H1 (cell line): ENCODE data around the gene SLC39A11. TPM values are rescaled to one million over a fixed set of nuclear protein-coding genes. Genes with fewer than 3 reads are reported as not detected.

Experiments
- CTCF ChIA-PET: fragments of 300-600 bp; sonication (Branson Sonifier 250); formaldehyde crosslinking; loops from one replicate; lab custom pipeline; 2021; ENCODE audit not compliant: partially characterized antibody; lab: Charles Lee
- POLR2A ChIA-PET: fragments of 300-600 bp; sonication (Branson Sonifier 250); formaldehyde crosslinking; loops from one replicate; lab custom pipeline; 2021; ENCODE audit warnings: inconsistent platforms; ENCODE audit not compliant: partially characterized antibody; lab: Charles Lee
- DNase-seq, 2 experiments: peaks; one replicate each; pipeline versions ENCODE4 v3.0.0 to v3.0.0-alpha.2; 2010 to 2022; ENCODE audit warnings: low spot score in 2 of 2, low read depth in 1 of 2, mixed read lengths in 1 of 2
- FAIRE-seq: peaks from 2 replicates; lab custom pipeline; 2011; peaks lifted over from hg19 to GRCh38; lab: Jason Lieb, UNC
- H2AFZ ChIP-seq: 2 replicates; pipeline ENCODE4 v1.8.1; 2012; ENCODE audit warnings: low read length, inconsistent platforms
- H2AK5ac ChIP-seq: 2 replicates; pipeline ENCODE4 v1.6.1; 2013; ENCODE audit warnings: low read depth, low read length
- H2BK120ac ChIP-seq: replicated peaks from 2 replicates; pipeline ENCODE3; 2013; ENCODE audit warnings: low read depth, low read length, inconsistent platforms
- H2BK12ac ChIP-seq: 2 replicates; pipeline ENCODE4 v1.6.1; 2013; ENCODE audit warnings: low read depth, low read length
- H2BK15ac ChIP-seq: 2 replicates; pipeline ENCODE4 v1.6.1; 2013; ENCODE audit warnings: low read length
- H2BK20ac ChIP-seq: 2 replicates; pipeline ENCODE4 v1.6.1; 2013; ENCODE audit warnings: low read length
- H2BK5ac ChIP-seq: 2 replicates; pipeline ENCODE4 v1.6.1; 2013; ENCODE audit warnings: low read depth, low read length
- H3K14ac ChIP-seq: 2 replicates; pipeline ENCODE4 v1.6.1; 2013; ENCODE audit warnings: inconsistent platforms; ENCODE audit not compliant: insufficient read length
- H3K18ac ChIP-seq: 2 replicates; pipeline ENCODE4 v1.6.1; 2013; ENCODE audit warnings: low read length; ENCODE audit errors: extremely low read depth
- H3K23ac ChIP-seq: 2 replicates; pipeline ENCODE4 v1.6.1; 2013; ENCODE audit warnings: inconsistent platforms; ENCODE audit not compliant: insufficient read length
- H3K23me2 ChIP-seq: 2 replicates; pipeline ENCODE4 v1.6.1; 2013; ENCODE audit warnings: low read depth, low read length
- H3K27ac ChIP-seq: 2 replicates; pipeline ENCODE4 v1.6.1; 2011; ENCODE audit warnings: low read depth, low read length, inconsistent platforms
- H3K27me3 ChIP-seq, 4 experiments: replicated peaks in 1 of 4; 1 replicate in 1 of 4; 2 replicates in 3 of 4; pipeline versions ENCODE4 v1.6.1 to v1.8.1; 2011 to 2013; ENCODE audit warnings: low read length in 3 of 4, mild to moderate bottlenecking in 3 of 4, inconsistent platforms in 2 of 4, mixed read lengths in 2 of 4, moderate library complexity in 1 of 4; ENCODE audit not compliant: control insufficient read depth in 3 of 4, insufficient read depth in 3 of 4; ENCODE audit errors: extremely low read depth in 1 of 4
- H3K36me3 ChIP-seq, 4 experiments: 2 replicates each; pipeline versions ENCODE4 v1.6.1 to v1.8.1; 2011 to 2013; ENCODE audit warnings: mild to moderate bottlenecking in 4 of 4, low read length in 3 of 4, moderate library complexity in 2 of 4, control low read depth in 1 of 4, inconsistent platforms in 1 of 4; ENCODE audit not compliant: insufficient read depth in 4 of 4, control insufficient read depth in 2 of 4
- H3K4ac ChIP-seq: replicated peaks from 2 replicates; pipeline ENCODE3; 2013; ENCODE audit warnings: low read length, low read depth, mixed read lengths, inconsistent platforms; ENCODE audit not compliant: insufficient read length
- H3K4me1 ChIP-seq, 4 experiments: replicated peaks in 1 of 4; 1 replicate in 1 of 4; 2 replicates in 3 of 4; pipeline versions ENCODE4 v1.6.1 to v1.8.1; 2011 to 2013; ENCODE audit warnings: low read length in 3 of 4, inconsistent platforms in 2 of 4, mixed read lengths in 1 of 4; ENCODE audit not compliant: insufficient read depth in 4 of 4, control insufficient read depth in 3 of 4
- H3K4me2 ChIP-seq, 2 experiments: 2 replicates each; pipeline versions ENCODE4 v1.6.1 to v1.8.1; 2011 to 2013; ENCODE audit warnings: low read depth in 2 of 2, low read length in 2 of 2, control low read depth in 1 of 2, inconsistent platforms in 1 of 2, mild to moderate bottlenecking in 1 of 2; ENCODE audit not compliant: insufficient read depth in 1 of 2
- H3K4me3 ChIP-seq, 4 experiments: fragments of 200-600, 300-600 bp in 1 of 4; sonication (generic), shearing (Covaris generic), sonication (Bioruptor Twin) in 1 of 4; 2 replicates each; pipeline versions ENCODE4 v1.5.1 to v1.8.1; 2011 to 2016; ENCODE audit warnings: low read length in 4 of 4, low read depth in 3 of 4, control low read depth in 2 of 4, inconsistent platforms in 2 of 4, mild to moderate bottlenecking in 2 of 4, mixed read lengths in 1 of 4, moderate library complexity in 1 of 4; ENCODE audit not compliant: insufficient read depth in 2 of 4; ENCODE audit errors: extremely low read depth in 1 of 4
- H3K56ac ChIP-seq: replicated peaks from 2 replicates; pipeline ENCODE3; 2013; ENCODE audit warnings: low read depth, mild to moderate bottlenecking, mixed read lengths, low read length, inconsistent platforms; ENCODE audit not compliant: insufficient read length
- H3K79me1 ChIP-seq: 2 replicates; pipeline ENCODE4 v1.6.1; 2013; ENCODE audit warnings: low read depth, low read length, control low read depth
- H3K79me2 ChIP-seq, 2 experiments: 2 replicates each; pipeline versions ENCODE4 v1.6.1 to v1.8.1; 2012 to 2013; ENCODE audit warnings: low read length in 2 of 2, mild to moderate bottlenecking in 2 of 2, inconsistent platforms in 1 of 2; ENCODE audit not compliant: insufficient read depth in 2 of 2, control insufficient read depth in 1 of 2
- H3K9ac ChIP-seq, 4 experiments: replicated peaks in 1 of 4; 1 replicate in 1 of 4; 2 replicates in 3 of 4; pipeline versions ENCODE4 v1.6.1 to v1.8.1; 2011 to 2013; ENCODE audit warnings: low read depth in 3 of 4, low read length in 3 of 4, control low read depth in 2 of 4, mild to moderate bottlenecking in 2 of 4, moderate library complexity in 2 of 4, inconsistent platforms in 1 of 4; ENCODE audit errors: extremely low read depth in 1 of 4
- H3K9me3 ChIP-seq, 2 experiments: 2 replicates each; pipeline versions ENCODE4 v1.6.1 to v1.8.1; 2012 to 2013; ENCODE audit warnings: mild to moderate bottlenecking in 2 of 2, moderate library complexity in 2 of 2, control low read depth in 1 of 2, inconsistent platforms in 1 of 2, low read depth in 1 of 2, low read length in 1 of 2, mixed read lengths in 1 of 2; ENCODE audit not compliant: insufficient read depth in 2 of 2
- H4K20me1 ChIP-seq, 2 experiments: replicated peaks in 1 of 2; 2 replicates each; pipeline versions ENCODE3 to v1.8.1; 2011 to 2013; ENCODE audit warnings: inconsistent platforms in 2 of 2, low read length in 2 of 2, mild to moderate bottlenecking in 1 of 2; ENCODE audit not compliant: insufficient read depth in 2 of 2, control insufficient read depth in 1 of 2
- H4K5ac ChIP-seq: 2 replicates; pipeline ENCODE4 v1.6.1; 2013; ENCODE audit warnings: low read length, low read depth, mixed read lengths, inconsistent platforms; ENCODE audit not compliant: insufficient read length
- H4K8ac ChIP-seq: 2 replicates; pipeline ENCODE4 v1.8.0; 2013; ENCODE audit warnings: mild to moderate bottlenecking, moderate library complexity, low read length, inconsistent platforms; ENCODE audit not compliant: insufficient read depth; ENCODE audit errors: extremely low read depth
- H4K91ac ChIP-seq: replicated peaks from 2 replicates; pipeline ENCODE3; 2013; ENCODE audit warnings: low read length, mixed read lengths, inconsistent platforms; ENCODE audit not compliant: insufficient read length
- CREB1 ChIP-seq: IDR thresholded peaks from 2 replicates; pipeline ENCODE4 v1.6.1; 2012; ENCODE audit warnings: inconsistent platforms
- E2F6 ChIP-seq: IDR thresholded peaks from 2 replicates; pipeline ENCODE4 v1.6.1; 2012; ENCODE audit warnings: inconsistent platforms
- EP300 ChIP-seq, 2 experiments: IDR thresholded peaks; 1 replicate in 1 of 2; 2 replicates in 1 of 2; pipeline ENCODE4 v1.6.1; 2011 to 2012; ENCODE audit warnings: low read depth in 2 of 2, low read length in 2 of 2, mild to moderate bottlenecking in 2 of 2, borderline replicate concordance in 1 of 2, inconsistent platforms in 1 of 2, moderate library complexity in 1 of 2
- HDAC6 ChIP-seq: IDR thresholded peaks from one replicate; pipeline ENCODE4 v1.7.1; 2012; ENCODE audit warnings: low read depth, mild to moderate bottlenecking, inconsistent platforms, low read length, moderate library complexity
- POLR2A ChIP-seq, 2 experiments: IDR thresholded peaks; 1 replicate in 1 of 2; 2 replicates in 1 of 2; pipeline ENCODE4 v1.6.1; 2011; ENCODE audit warnings: low read depth in 2 of 2, low read length in 2 of 2, mild to moderate bottlenecking in 2 of 2; ENCODE audit errors: control extremely low read depth in 1 of 2
- RFX5 ChIP-seq: IDR thresholded peaks from 2 replicates; pipeline ENCODE4 v1.6.1; 2011; ENCODE audit warnings: low read depth, low read length, improper control_type of control experiment, borderline replicate concordance
- RXRA ChIP-seq: IDR thresholded peaks from 2 replicates; pipeline ENCODE4 v1.6.1; 2011; ENCODE audit warnings: low read depth, mild to moderate bottlenecking, low read length, moderate library complexity; ENCODE audit not compliant: insufficient read depth
- SP2 ChIP-seq: IDR thresholded peaks from 2 replicates; pipeline ENCODE4 v1.6.1; 2012; ENCODE audit warnings: mild to moderate bottlenecking, low read length, inconsistent platforms
- WGBS, 2 experiments: shearing (Covaris generic) in 1 of 2; methylation state at CpG; one replicate each; pipeline versions ENCODE4 v1.1.6 to v1.1.7; 2013 to 2015; ENCODE audit warnings: low lambda C conversion rate in 2 of 2, mixed read lengths in 2 of 2, inconsistent platforms in 1 of 2, low coverage in 1 of 2, missing lambda C conversion rate in 1 of 2; ENCODE audit not compliant: insufficient replicate concordance in 2 of 2, insufficient coverage in 1 of 2, insufficient read length in 1 of 2; ENCODE audit errors: extremely low coverage in 1 of 2, missing lambda C conversion rate in 1 of 2; 5-methylcytosine and 5-hydroxymethylcytosine counted together
- polyA plus RNA-seq, 7 experiments: library from polyadenylated mRNA; depleted of rRNA in 3 of 7; stranded (reverse) in 5 of 7; unstranded in 2 of 7; fragments of >200 nt in 5 of 7; fragments of 200-250 nt in 2 of 7; gene quantifications; 1 replicate in 5 of 7; 2 replicates in 1 of 7; 4 replicates in 1 of 7; pipeline versions ENCODE4 v1.2.1 to v1.2.3, GENCODE V29; 2011 to 2013; ENCODE audit warnings: missing spikeins in 2 of 7, mixed read lengths in 2 of 7
- total RNA-seq: library from RNA; stranded (reverse); fragmentation: NEBNext Ultra II Directional; extraction: Animal tissue kit (Norgen Biotek cat#: 25700); gene quantifications from 2 replicates; pipeline ENCODE4 v1.2.1, GENCODE V29; 2021
- TF ChIP-seq, protein P1 (sequence below): IDR thresholded peaks from 2 replicates; pipeline ENCODE4 v1.6.1; 2011; ENCODE audit warnings: low read length, improper control_type of control experiment

Gene SLC39A11
- total and polyA plus RNA-seq, 2 of the 8 experiments (the other 6 are each of a cell fraction or from before 2014, with no cell fraction given), result 12.2 to 19.6 TPM

DNA sequence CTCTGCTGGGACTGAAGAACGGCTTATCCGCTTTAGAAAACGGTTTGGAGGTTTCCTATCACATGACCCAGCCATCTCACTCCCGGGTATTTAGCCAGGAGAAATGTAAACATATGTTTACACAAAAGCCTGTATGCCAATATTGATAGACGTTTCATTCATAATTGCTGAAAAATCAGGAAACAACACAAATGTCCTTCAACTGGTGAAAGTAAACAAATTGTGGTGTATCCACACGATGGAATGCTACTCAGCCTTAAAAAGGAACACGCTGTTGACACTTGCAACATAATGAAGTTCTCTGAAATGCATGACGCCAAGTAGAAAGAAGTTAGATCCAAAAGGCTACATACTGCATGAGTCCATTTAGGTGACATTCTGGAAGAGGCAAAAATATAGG, 157.6 kb downstream of the SLC39A11 start:
- 86% methylated on average over 8 of the region's 8 CpGs; no CpG with 5 or more reads in 1 of the 2 experiments for whole genome bisulfite sequencing, 2 experiments
- H2BK5ac ChIP-seq, result no peak overlapping the region
- H3K27me3 ChIP-seq, result no peaks in the 10 kb centered on the region
- no peaks in the 10 kb centered on the region for H3K79me2 ChIP-seq
- H3K18ac ChIP-seq, result no peak overlapping the region
- no peak overlapping the region for H3K14ac ChIP-seq
- no peaks in the 10 kb centered on the region for H3K9me3 ChIP-seq
- no peak overlapping the region for H2AFZ ChIP-seq
- H3K4me2 ChIP-seq, result no peak overlapping the region
- no peaks in the 10 kb centered on the region for H3K23me2 ChIP-seq
- H3K4me3 ChIP-seq, result no peak overlapping the region
- no peaks in the 10 kb centered on the region for H3K36me3 ChIP-seq
- no peak overlapping the region for H4K8ac ChIP-seq
- no peak overlapping the region for H2BK12ac ChIP-seq
- ChIA-PET CTCF (no interaction called here), POLR2A (interaction anchor here (0.5 kb wide), 1 partner anchor 72 kb away, joined by 3 read pairs; no protein-coding TSS in a partner anchor)
- H2BK15ac ChIP-seq, result no peak overlapping the region
- H4K5ac ChIP-seq, result no peak overlapping the region
- H4K20me1 ChIP-seq, result no peaks in the 10 kb centered on the region
- no peak overlapping the region for H3K9ac ChIP-seq
- no peak overlapping the region for H2BK20ac ChIP-seq
- H3K79me1 ChIP-seq, result no peaks in the 10 kb centered on the region
- no peak overlapping the region for H3K27ac ChIP-seq
- DNase-seq (no peak), FAIRE-seq (no peak)
- H3K4ac ChIP-seq, result no peak overlapping the region
- 0 out of 7 replicates have a peak, but pooled peaks cover 0 to 3% (median 0%) of the 10 kb centered on the region in 4 experiments for H3K4me1 ChIP-seq
- TF ChIP-seq CREB1 (no peak), SP2 (no peak), E2F6 (no peak), EP300 (IDR thresholded peaks at IDR 0.05; ENCODE audit: borderline replicate concordance in 1 of 2, low read depth in 2 of 2, low read length in 2 of 2) (no peak), POLR2A (IDR thresholded peaks at IDR 0.05; ENCODE audit: control extremely low read depth in 1 of 2, low read depth in 2 of 2, low read length in 2 of 2) (no peak), HDAC6 (no peak), RFX5 (no peak), RXRA (no peak)
- TF ChIP-seq, protein P1, sequence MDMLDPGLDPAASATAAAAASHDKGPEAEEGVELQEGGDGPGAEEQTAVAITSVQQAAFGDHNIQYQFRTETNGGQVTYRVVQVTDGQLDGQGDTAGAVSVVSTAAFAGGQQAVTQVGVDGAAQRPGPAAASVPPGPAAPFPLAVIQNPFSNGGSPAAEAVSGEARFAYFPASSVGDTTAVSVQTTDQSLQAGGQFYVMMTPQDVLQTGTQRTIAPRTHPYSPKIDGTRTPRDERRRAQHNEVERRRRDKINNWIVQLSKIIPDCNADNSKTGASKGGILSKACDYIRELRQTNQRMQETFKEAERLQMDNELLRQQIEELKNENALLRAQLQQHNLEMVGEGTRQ, result no peak
- no peak overlapping the region for H4K91ac ChIP-seq
- H3K56ac ChIP-seq, result no peak overlapping the region
- H2BK120ac ChIP-seq, result no peak overlapping the region
- no peak overlapping the region for H3K23ac ChIP-seq
- no peak overlapping the region for H2AK5ac ChIP-seq
